HepG2 (cell line): ENCODE measurements around the gene EEF1A1.

Experiments used
- CTCF ChIP-seq: sonication (generic); formaldehyde crosslinking; IDR thresholded peaks from 2 replicates; pipeline ENCODE4 v1.5.0; 2020; ENCODE audit warnings: mild to moderate bottlenecking, missing genetic modification reagents, moderate library complexity
- ELF1 ChIP-seq: sonication (generic); formaldehyde crosslinking; IDR thresholded peaks from 2 replicates; pipeline ENCODE4 v1.4.0; 2020; ENCODE audit warnings: missing genetic modification reagents
- GMEB1 ChIP-seq: sonication (generic); formaldehyde crosslinking; IDR thresholded peaks from 2 replicates; pipeline ENCODE4 v1.5.1; 2020; ENCODE audit warnings: missing genetic modification reagents, mild to moderate bottlenecking, borderline replicate concordance
- POLR2A ChIP-seq, 2 experiments: IDR thresholded peaks; 2 replicates each; pipeline ENCODE4 v1.6.1; 2011; ENCODE audit warnings: low read depth in 2 of 2, low read length in 2 of 2, mild to moderate bottlenecking in 1 of 2, moderate library complexity in 1 of 2; ENCODE audit not compliant: insufficient read depth in 1 of 2
- RFX5 ChIP-seq: IDR thresholded peaks from 2 replicates; pipeline ENCODE4 v1.6.1; 2011; ENCODE audit warnings: low read depth, low read length, improper control_type of control experiment
- SIN3A ChIP-seq: IDR thresholded peaks from 2 replicates; pipeline ENCODE4 v1.6.1; 2011; ENCODE audit warnings: low read depth, mild to moderate bottlenecking, control low read depth, low read length, borderline replicate concordance
- SMARCE1 ChIP-seq: fragments of 450-650 bp; IDR thresholded peaks from 2 replicates; pipeline ENCODE4 v1.6.1; 2017; ENCODE audit warnings: borderline replicate concordance
- TAF1 ChIP-seq: sonication (generic); formaldehyde crosslinking; IDR thresholded peaks from 2 replicates; pipeline ENCODE4 v1.4.0; 2020; ENCODE audit warnings: missing genetic modification reagents
- ZNF230 ChIP-seq: sonication (generic); formaldehyde crosslinking; IDR thresholded peaks from 2 replicates; pipeline ENCODE4 v1.4.0; 2020; ENCODE audit warnings: mild to moderate bottlenecking, missing genetic modification reagents
- ZNF670 ChIP-seq: sonication (generic); formaldehyde crosslinking; IDR thresholded peaks from 2 replicates; pipeline ENCODE4 v1.8.0; 2022; ENCODE audit warnings: mild to moderate bottlenecking, missing genetic modification reagents, borderline replicate concordance
- TF ChIP-seq, protein P1 (sequence below): sonication (generic); formaldehyde crosslinking; conservative IDR thresholded peaks from 2 replicates; pipeline ENCODE4 v1.4.0; 2020; ENCODE audit warnings: missing genetic modification reagents

- TF ChIP-seq, protein P1, sequence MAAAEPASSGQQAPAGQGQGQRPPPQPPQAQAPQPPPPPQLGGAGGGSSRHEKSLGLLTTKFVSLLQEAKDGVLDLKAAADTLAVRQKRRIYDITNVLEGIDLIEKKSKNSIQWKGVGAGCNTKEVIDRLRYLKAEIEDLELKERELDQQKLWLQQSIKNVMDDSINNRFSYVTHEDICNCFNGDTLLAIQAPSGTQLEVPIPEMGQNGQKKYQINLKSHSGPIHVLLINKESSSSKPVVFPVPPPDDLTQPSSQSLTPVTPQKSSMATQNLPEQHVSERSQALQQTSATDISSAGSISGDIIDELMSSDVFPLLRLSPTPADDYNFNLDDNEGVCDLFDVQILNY (CRISPR knock-in tag) = no peak
- TF ChIP-seq SMARCE1 = no peak
- TF ChIP-seq GMEB1 (CRISPR knock-in tag) = no peak
- no peak for TF ChIP-seq SIN3A
- no peak for TF ChIP-seq CTCF
- TF ChIP-seq TAF1 (CRISPR knock-in tag) = no peak
- TF ChIP-seq POLR2A (IDR thresholded peaks at IDR 0.05; ENCODE audit: insufficient read depth in 1 of 2, low read depth in 2 of 2, low read length in 2 of 2) = no peak
- TF ChIP-seq ZNF230 = no peak
- TF ChIP-seq ZNF670 (CRISPR knock-in tag) = no peak
- TF ChIP-seq RFX5 = no peak
- no peak for TF ChIP-seq ELF1 (CRISPR knock-in tag)
Measured at GRCh38 chr6:73504160-73504559, 16.7 kb downstream of the EEF1A1 start.
